ENCODE data around the gene EGLN1.

GRCh38 chr1:231385416-231385748, 36.7 kb downstream of the EGLN1 start:
- TF ChIP-seq POLR2A (IDR thresholded peaks at IDR 0.05), result no peak
- no peak for TF ChIP-seq CTCF (IDR thresholded peaks at IDR 0.05)
